ENCODE results near the gene LDLR.

The LDLR gene

DNA sequence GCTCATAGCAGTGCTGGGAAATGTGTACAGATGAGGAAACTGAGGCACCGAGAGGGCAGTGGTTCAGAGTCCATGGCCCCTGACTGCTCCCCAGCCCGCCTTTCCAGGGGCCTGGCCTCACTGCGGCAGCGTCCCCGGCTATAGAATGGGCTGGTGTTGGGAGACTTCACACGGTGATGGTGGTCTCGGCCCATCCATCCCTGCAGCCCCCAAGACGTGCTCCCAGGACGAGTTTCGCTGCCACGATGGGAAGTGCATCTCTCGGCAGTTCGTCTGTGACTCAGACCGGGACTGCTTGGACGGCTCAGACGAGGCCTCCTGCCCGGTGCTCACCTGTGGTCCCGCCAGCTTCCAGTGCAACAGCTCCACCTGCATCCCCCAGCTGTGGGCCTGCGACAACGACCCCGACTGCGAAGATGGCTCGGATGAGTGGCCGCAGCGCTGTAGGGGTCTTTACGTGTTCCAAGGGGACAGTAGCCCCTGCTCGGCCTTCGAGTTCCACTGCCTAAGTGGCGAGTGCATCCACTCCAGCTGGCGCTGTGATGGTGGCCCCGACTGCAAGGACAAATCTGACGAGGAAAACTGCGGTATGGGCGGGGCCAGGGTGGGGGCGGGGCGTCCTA, 15.9 kb downstream of the LDLR start:
- Histone ChIP-seq H3K36me3 (ENCODE audit: insufficient read depth, low read length) (peaks cover 94% of the 10 kb centered on the region), H3K79me2 (ENCODE audit: insufficient read depth, low read length) (peaks cover 55% of the 10 kb centered on the region), H3K27me3 (ENCODE audit: insufficient read depth, low read length, poor library complexity, severe bottlenecking) (no peaks in the 10 kb centered on the region)

DNA sequence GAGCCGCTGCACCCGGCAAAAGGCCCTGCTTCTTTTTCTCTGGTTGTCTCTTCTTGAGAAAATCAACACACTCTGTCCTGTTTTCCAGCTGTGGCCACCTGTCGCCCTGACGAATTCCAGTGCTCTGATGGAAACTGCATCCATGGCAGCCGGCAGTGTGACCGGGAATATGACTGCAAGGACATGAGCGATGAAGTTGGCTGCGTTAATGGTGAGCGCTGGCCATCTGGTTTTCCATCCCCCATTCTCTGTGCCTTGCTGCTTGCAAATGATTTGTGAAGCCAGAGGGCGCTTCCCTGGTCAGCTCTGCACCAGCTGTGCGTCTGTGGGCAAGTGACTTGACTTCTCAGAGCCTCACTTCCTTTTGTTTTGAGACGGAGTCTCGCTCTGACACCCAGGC, 17.2 kb downstream of the LDLR start:
- H2AFZ ChIP-seq (ENCODE audit: low read length) = no peak overlapping the region
- no peaks in the 10 kb centered on the region for H3K9me2 ChIP-seq (replicated peaks; ENCODE audit: low read depth, low read length)
- no peak overlapping the region for H3K4me2 ChIP-seq (ENCODE audit: low read depth, low read length, poor library complexity, severe bottlenecking)
- H4K20me1 ChIP-seq (ENCODE audit: insufficient read depth, low read length, poor library complexity, severe bottlenecking) = peaks cover 56% of the 10 kb centered on the region
- no peaks in the 10 kb centered on the region for H3K27me3 ChIP-seq (ENCODE audit: insufficient read depth, low read length, poor library complexity, severe bottlenecking)
- H3F3A ChIP-seq (ENCODE audit: low read depth) = no peaks in the 10 kb centered on the region
- peaks cover 96% of the 10 kb centered on the region for H3K36me3 ChIP-seq (ENCODE audit: insufficient read depth, low read length)
- no peaks in the 10 kb centered on the region for H3K9me3 ChIP-seq (ENCODE audit: insufficient read depth, low read depth, low read length)
- no peak overlapping the region for H3K9ac ChIP-seq (ENCODE audit: low read depth, low read length, poor library complexity, severe bottlenecking)
- peaks cover 43% of the 10 kb centered on the region; the same call in 1 of the 2 replicates for H3K79me2 ChIP-seq (ENCODE audit: insufficient read depth, low read length)
- no peak overlapping the region for H3K4me3 ChIP-seq (ENCODE audit: low read length, poor library complexity, severe bottlenecking)
- TF ChIP-seq EZH2phosphoT487 (IDR thresholded peaks at IDR 0.05; ENCODE audit: borderline replicate concordance) = no peak
- TF ChIP-seq, protein P1, sequence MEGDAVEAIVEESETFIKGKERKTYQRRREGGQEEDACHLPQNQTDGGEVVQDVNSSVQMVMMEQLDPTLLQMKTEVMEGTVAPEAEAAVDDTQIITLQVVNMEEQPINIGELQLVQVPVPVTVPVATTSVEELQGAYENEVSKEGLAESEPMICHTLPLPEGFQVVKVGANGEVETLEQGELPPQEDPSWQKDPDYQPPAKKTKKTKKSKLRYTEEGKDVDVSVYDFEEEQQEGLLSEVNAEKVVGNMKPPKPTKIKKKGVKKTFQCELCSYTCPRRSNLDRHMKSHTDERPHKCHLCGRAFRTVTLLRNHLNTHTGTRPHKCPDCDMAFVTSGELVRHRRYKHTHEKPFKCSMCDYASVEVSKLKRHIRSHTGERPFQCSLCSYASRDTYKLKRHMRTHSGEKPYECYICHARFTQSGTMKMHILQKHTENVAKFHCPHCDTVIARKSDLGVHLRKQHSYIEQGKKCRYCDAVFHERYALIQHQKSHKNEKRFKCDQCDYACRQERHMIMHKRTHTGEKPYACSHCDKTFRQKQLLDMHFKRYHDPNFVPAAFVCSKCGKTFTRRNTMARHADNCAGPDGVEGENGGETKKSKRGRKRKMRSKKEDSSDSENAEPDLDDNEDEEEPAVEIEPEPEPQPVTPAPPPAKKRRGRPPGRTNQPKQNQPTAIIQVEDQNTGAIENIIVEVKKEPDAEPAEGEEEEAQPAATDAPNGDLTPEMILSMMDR (conservative IDR thresholded peaks at IDR 0.05; ENCODE audit: low read length) = no peak
- H3K4me1 ChIP-seq (ENCODE audit: insufficient read depth, low read length, poor library complexity, severe bottlenecking) = no peaks in the 10 kb centered on the region

More for the DNA sequence above, 15.9 kb downstream of the LDLR start:
- no peaks in the 10 kb centered on the region for H3K4me1 ChIP-seq (ENCODE audit: insufficient read depth, low read length, poor library complexity, severe bottlenecking)
- H2AFZ ChIP-seq (ENCODE audit: low read length) = no peak overlapping the region
- no peaks in the 10 kb centered on the region for H3K9me3 ChIP-seq (ENCODE audit: insufficient read depth, low read depth, low read length)
- H3K4me3 ChIP-seq (ENCODE audit: low read length, poor library complexity, severe bottlenecking) = no peak overlapping the region
- H3K9ac ChIP-seq (ENCODE audit: low read depth, low read length, poor library complexity, severe bottlenecking) = no peak overlapping the region
- H4K20me1 ChIP-seq (ENCODE audit: insufficient read depth, low read length, poor library complexity, severe bottlenecking) = peaks cover 59% of the 10 kb centered on the region
- no peaks in the 10 kb centered on the region for H3K9me2 ChIP-seq (replicated peaks; ENCODE audit: low read depth, low read length)
- H3F3A ChIP-seq (ENCODE audit: low read depth) = no peaks in the 10 kb centered on the region
- TF ChIP-seq, protein P1 (conservative IDR thresholded peaks at IDR 0.05; ENCODE audit: low read length) = no peak
- TF ChIP-seq EZH2phosphoT487 (IDR thresholded peaks at IDR 0.05; ENCODE audit: borderline replicate concordance) = no peak
- no peak overlapping the region for H3K4me2 ChIP-seq (ENCODE audit: low read depth, low read length, poor library complexity, severe bottlenecking)

DNA sequence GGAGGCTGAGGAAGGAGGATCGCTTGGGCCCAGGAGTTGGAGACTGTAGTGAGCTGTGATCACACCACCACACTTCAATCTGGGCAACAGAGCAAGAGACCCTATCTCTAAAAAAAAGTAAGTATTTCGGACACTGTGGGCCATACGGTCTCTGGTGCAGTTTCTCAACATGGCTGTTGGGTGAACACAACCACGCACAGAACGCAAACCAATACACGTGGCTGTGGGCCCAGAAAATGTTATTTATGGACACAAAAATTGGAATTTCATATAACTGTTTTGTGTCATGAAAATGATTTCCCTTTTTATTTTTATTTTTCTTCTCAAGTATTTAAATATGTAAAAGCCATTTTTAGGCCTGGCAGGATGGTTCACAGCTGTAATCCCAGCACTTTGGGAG, 19.5 kb downstream of the LDLR start:
- Histone ChIP-seq H3K36me3 (ENCODE audit: insufficient read depth, low read length) (peaks cover 95% of the 10 kb centered on the region; the same call in 1 of the 2 replicates), H3K9me3 (ENCODE audit: insufficient read depth, low read depth, low read length) (no peaks in the 10 kb centered on the region), H3K9me2 (replicated peaks; ENCODE audit: low read depth, low read length) (no peaks in the 10 kb centered on the region), H3K27me3 (ENCODE audit: insufficient read depth, low read length, poor library complexity, severe bottlenecking) (no peaks in the 10 kb centered on the region), H3K4me3 (ENCODE audit: low read length, poor library complexity, severe bottlenecking) (no peak overlapping the region), H3F3A (ENCODE audit: low read depth) (no peaks in the 10 kb centered on the region), H4K20me1 (ENCODE audit: insufficient read depth, low read length, poor library complexity, severe bottlenecking) (peaks cover 49% of the 10 kb centered on the region), H3K4me2 (ENCODE audit: low read depth, low read length, poor library complexity, severe bottlenecking) (no peak overlapping the region), H3K9ac (ENCODE audit: low read depth, low read length, poor library complexity, severe bottlenecking) (no peak overlapping the region), H3K79me2 (ENCODE audit: insufficient read depth, low read length) (peaks cover 25% of the 10 kb centered on the region; the same call in 1 of the 2 replicates), H2AFZ (ENCODE audit: low read length) (no peak overlapping the region), H3K4me1 (ENCODE audit: insufficient read depth, low read length, poor library complexity, severe bottlenecking) (no peaks in the 10 kb centered on the region)
- TF ChIP-seq EZH2phosphoT487 (IDR thresholded peaks at IDR 0.05; ENCODE audit: borderline replicate concordance) = no peak
- TF ChIP-seq, protein P1 (conservative IDR thresholded peaks at IDR 0.05; ENCODE audit: low read length) = no peak
